NCI-H2081 (cell line): ENCODE data around the gene NUDT4.
"Not testable (repeated sequence)": the region's sequence is repeated elsewhere in the genome, so short reads cannot be mapped to it uniquely, and the experiment has no call there.

Experiments used
- DNase-seq, 2 experiments: peaks; one replicate each; lab custom pipeline; 2025; lab: John Stamatoyannopoulos, UW

The NUDT4 gene

DNA sequence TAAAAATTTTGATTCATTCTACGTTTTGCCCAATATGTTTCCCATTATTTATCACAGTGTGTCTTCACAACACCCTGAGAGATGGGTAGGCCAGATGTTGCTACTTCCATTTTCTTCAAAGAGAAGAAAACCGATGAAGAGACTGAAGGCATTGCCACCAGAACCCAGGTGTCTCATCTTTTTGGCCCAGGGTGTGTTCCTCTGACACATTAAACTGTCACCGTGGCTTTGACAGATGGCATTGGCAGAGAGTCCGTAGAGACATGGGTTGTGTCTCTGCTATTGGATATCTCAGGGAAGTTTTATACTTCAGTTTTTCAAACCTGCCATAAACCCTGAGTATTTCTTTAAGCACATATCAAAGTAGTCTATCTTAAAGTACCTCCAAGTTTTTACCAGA lies 11.3 kb upstream of the NUDT4 start:
- DNase-seq: no peak

DNA sequence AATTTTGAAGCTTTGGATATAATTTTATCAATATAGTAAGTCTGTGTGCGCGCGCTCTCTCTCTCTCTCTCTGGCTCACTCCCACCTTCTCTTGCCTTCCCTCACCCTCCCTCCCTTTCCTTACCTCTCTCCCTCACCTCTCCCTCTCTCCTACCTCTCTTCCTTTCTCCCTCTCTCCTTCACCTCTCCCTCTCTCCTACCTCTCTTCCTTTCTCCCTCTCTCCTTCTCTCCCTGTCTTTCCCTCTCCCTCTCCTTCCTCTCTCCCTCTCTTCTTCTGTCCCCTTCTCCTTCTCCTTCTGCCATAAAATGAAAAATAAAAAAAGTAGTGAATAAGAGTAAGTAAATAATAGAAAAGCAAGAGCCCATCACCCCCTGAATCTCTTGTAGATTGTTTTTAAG lies 9.0 kb upstream of the NUDT4 start:
- DNase-seq: no peak

DNA sequence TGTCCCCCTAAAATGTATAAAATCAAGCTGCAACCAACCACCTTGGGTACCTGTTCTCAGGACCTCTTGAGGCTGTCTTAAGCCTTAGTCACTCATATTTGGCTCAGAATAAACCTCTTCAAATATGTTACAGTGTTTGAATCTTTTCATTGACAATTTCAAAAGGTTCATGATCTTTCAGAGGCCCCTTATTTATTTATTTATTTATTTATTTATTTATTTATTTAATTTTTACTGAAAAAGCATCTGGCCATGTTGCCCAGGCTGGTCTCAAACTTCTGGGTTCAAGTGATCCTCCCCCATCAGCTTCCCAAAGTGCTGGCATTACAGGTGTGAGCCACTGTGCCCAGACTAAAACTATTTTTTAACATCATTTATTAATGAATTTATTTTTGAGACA lies 8.2 kb upstream of the NUDT4 start:
- DNase-seq: no peak

DNA sequence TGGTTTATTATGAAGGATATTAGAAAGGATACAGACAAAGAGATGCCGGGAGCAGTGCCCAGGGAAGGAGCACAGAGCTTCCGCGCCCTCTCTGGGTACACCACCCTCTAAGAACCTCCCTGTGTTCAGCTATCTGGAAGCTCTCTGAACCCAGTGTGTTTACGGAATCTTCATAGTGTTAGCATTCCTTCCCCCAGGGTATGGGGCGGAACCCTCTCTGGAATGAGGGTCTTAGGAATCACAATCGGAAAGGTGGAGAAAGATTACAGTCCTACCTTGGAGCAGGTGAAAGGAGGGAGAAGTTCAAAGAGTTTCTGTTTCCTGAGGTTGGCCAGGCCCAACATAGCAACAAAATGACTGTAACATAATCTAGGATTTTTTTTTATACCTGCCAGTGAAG lies 6.8 kb upstream of the NUDT4 start:
- no peak for DNase-seq

DNA sequence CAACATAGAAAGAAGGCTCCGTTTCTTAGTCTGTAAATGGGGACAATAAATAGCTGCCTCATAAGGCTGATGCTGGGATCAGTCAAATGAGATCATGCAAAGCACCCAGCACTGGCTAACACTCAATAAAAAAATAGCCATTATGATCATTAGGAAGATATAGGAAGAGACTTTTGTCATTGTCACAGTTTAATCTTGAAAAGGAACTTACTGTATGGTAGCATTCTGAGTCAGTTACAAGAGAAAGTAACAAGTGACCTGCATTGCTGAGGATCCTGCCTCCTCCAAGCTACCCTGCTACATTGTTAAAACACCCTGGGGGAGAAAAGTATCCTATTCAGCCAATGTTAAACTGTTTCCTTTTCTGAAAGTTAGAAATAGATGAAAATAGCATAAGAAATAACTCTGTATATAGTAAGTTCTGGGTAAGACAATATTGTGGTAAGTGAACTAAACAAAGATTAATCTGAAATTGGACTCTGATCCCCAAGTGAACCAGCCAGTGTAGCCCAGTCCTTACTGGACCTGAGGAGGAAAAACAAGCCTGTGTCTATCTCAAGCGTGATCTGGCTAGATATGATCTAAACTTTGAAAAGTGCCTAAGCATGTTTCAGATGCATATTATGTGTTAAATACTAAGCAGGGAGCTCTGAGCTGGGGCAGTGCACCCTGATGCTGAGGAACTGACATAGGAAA lies 3.6 kb upstream of the NUDT4 start:
- no peak for DNase-seq

DNA sequence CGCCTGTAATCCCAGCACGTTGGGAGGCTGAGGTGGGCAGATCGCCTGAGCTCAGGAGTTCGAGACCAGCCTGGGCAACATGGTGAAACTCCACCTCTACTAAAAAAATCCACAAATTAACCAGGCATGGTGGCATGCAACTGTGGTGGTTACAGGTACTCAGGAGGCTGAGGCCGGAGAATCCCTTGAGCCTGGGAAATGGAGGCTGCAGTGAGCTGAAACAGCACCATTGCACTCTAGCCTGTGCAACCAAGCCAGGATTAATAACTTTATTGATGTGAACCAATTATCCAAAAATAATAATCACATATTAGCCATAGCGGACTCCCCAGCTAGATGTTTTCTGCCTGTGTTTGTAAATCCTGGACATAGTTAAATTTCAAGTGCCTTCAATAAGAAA lies 1.8 kb upstream of the NUDT4 start:
- no peak for DNase-seq

DNA sequence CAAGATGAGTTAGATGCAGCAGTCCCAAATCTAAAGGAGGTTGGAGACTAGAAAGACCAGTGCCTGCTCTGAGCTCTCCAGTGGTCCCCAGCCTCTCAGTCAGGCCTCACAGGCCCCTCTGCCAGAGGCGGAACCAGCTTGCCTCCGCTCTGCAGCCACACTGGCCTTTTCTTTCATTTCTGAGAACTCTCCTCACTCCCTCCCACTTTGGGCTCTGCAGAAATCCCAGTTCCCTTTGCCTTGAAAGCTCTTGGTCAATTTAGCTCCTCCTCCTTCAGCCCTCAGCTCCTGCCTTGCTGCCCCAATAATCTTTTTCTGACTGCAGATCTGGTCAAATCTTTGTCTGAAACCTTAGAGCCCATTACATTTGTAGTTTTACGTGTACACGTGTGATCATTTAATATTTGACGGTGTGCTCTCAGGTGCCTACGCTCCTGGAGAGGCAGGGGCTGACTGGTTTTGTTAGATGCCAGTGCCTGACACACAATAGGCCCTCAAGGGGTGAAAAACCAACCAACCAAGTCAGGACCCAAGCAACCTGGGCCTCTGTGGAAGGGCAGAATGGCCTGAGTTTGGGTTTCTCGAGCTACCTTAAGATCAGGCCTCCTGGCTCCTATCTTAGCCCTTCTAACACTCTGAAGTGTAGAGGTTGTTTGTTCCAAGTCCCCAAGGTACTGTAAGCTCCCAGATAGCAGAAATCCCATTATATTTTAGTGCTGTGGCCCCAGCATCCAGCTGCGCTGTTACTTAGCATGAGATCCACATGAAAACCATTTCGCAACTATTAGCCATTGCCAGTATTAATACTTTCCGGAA lies 1.1 kb upstream of the NUDT4 start:
- DNase-seq: no peak

DNA sequence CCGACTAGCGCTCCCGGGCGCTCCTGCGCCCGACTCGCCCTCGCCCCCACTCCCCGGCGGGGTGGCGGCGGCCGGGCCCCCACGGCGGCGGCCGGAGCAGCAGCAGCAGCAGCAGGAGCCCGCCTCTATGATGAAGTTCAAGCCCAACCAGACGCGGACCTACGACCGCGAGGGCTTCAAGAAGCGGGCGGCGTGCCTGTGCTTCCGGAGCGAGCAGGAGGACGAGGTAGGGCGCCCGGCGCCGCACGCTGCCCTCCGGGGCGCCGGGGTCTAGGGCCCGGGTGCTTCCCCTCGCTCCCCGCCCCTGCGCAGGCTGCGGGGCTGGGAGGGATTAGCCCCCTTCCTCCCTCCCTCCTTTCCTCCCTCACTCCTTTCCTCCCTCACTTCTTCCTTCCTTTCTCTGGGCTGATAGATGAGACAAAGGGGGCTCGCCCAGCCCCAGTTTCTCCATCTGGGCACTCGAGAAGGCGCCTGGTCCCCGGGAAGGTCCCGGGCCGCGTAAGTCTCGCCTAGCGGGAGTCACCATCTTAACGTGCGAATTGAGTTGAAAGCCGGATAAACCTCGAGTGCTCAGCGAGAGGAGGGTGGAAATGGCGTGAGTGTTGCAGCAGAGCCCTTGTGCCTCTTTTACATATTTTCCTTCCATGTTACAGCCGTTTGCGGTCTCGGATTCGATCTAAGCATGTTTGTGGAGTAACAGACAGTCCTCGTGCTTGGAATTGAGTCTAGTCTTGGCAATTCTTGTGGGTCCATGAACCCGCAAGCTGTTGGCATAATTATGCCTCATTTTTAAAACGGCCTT lies 672 bp downstream of the NUDT4 start:
- peak; percentile 6 to 57 for DNase-seq

DNA sequence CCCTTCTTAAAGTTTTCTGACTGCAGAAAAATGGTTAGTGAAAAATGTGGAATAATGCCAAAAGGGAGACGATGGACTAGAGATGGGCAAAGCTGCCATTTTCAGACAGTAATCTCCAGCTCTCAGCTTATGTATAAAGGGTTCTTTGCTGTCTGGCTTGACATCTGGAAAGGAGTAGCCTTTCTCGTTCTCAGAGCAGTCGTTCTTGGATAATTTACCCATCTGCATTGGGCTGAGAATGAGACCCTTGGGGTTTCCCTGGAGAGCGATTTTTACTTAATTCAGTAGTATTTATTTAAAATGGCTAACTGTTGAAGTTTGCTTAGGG lies 1.2 kb downstream of the NUDT4 start:
- peak in 1 of 2 experiments; percentile 51 for DNase-seq

DNA sequence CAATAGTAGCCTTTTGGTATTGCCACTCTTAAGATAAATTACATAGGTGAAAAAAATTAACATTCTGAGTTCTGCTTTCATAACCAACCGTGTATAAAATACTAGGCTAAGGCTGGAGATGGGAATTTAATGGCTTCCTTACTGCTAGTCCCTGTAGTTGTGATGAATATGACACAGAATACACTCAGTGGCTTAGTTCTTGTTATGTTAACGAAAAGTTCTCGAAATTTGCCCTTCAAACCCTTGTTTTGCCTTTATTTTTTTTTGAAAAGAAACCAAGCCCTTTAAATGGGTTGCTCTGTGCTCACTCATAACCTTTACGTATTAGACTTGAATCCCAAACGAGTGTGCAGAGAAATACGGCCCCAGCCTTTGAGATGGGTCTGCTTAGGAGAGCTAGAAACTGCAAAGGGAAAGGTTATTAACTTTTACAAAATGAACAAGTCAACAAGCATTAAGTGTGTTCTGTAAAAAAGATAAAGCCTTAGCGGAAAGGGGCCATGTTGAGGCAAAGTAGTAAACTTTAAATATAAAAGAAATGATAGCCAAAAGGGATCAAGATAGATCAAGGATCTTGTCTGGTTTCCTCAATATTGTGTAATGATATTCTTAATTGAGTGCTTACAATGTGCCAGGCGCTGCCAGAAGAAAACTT lies 1.7 kb downstream of the NUDT4 start:
- no peak for DNase-seq

DNA sequence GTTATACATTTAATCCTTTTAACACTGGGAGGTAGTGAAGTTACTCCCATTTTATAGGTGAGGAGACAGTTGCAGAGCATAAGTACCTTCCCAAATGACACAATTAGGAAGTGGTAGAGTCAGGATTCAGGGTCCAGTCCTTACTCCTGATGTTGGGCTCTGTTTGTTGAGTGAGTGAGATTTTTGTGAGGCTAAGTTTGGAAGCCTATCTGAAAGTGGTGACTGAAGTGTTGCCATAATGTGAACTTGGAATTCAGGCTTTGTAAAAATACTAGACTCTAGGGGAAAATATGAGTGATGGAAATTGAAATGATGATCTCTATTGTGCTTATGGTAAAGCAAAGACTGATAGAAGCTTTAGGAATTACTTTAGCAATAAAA lies 2.2 kb downstream of the NUDT4 start:
- no peak for DNase-seq

DNA sequence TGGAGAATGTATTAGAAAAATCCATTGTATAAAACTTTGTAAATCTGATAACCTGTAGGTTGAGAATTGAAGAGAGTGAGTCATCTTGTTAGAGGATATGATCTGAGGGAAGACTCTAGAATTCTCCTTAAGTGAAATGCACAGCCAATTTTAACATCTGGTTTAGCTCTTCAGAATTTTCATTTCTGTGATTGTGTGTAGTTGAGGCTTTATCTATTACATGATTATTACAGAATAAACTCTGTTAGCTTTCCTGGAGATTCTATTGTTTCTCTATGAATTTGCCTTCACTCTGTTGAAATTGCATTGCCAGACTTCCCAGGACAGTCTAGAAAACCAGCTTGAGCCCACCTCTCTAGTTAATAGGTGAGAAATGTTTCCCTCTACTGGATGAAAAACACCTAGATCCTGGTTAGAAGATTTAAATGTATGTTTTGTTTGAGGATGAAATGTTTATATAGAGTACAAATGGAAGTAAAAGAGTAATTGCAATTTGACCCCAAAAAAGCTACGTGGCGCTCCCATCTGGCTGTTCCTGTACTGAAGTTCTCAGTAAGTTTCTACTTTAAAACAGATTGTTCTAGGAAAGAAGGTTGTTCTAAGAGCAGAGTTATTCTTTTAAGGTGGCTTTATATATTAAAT lies 2.9 kb downstream of the NUDT4 start:
- peak in 1 of 2 experiments; percentile 61 for DNase-seq

DNA sequence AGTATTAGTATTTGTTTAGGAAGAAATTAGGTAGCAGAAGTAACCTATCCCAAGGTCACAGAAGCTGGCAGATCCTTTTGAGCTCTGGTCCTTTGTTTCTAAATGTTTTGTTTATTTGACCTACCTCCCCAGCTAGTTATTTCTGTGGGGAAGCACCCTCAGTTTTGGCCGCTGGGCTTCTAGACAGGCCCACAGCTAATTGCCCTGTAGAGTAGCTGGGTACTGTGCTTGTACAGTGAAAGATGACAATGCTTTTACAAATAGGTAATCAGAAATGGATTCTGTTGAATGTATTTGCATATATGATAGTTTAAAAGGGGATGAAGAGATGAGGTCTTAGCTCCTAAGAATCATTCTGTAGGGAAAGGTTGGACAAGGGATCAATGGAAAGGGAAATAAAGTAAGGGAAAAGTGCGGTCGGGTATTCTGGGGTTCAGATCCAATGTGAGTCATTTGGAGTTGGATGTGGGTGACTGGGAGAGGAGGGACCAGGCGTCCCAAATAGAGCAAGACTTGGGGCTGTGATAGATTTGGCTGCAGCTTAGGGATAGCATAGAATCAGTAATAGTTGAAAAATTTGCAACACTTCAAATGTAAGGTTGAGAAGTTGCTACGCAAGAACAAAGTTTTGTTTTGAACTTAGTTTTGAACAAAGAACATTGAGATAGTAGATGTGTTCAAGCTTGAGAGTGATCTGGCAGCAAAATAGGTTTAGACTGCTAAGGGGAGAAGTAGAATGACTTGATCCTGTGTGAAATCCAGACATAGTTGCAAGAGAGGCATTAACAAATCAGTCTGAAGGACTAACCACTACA lies 3.6 kb downstream of the NUDT4 start:
- DNase-seq: peak in 1 of 2 experiments; percentile 22

DNA sequence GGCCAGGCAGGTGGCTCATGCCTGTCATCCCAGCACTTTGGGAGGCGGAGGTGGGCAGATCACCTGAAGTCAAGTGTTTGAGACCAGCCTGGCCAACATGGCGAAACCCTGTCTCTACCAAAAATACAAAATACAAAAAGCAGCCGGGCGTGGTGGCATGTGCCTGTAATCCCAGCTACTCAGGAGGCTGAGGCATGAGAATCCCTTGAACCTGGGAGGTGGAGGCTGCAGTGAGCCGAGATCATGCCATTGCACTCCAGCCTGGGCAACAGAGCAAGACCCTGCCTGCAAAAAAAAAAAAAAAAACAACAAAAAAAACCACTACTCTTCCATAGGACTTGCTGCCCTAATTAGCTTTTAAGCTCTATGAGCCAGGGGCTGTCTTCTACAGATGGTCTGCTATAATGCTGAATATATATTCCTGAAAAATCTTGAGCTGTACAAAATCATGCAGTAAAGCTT lies 4.3 kb downstream of the NUDT4 start:
- DNase-seq: not testable (repeated sequence)

DNA sequence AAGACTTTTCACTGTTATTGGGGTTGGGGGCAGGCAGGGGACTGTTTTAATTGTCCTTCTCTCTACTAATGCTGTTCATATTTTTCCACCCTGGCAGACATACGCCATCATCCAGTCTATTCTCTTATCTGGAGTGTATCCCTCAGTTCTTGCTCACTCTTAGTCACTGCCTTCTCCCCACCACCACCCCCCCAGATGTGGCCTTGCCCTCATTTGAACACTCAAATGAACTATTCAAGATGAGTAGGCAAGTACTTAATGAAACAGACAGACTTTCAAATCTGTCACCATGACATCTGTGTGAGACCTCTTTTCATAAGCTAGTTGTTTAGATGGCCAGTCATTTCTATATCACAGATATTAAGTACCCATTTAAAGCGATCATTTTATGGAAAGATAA lies 10.1 kb downstream of the NUDT4 start:
- DNase-seq: no peak

DNA sequence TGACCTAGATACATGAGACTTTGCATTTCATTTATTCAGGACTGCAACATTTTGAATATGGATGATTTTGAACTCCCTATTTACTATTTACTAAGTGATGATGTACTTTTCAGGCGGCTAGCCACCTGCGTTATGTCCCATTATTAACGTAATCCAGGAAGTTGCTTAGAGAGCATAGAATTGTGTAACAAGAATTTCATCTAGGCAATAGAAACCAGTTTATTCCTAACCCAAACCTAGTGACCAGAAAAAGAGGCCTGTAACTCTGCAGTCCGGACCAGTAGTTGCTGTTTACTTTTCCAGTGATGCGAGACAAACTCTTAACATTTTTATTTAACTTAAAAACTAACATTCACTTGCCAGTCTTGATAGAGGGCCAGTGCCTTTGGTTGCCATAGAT lies 12.3 kb downstream of the NUDT4 start:
- DNase-seq: no peak

DNA sequence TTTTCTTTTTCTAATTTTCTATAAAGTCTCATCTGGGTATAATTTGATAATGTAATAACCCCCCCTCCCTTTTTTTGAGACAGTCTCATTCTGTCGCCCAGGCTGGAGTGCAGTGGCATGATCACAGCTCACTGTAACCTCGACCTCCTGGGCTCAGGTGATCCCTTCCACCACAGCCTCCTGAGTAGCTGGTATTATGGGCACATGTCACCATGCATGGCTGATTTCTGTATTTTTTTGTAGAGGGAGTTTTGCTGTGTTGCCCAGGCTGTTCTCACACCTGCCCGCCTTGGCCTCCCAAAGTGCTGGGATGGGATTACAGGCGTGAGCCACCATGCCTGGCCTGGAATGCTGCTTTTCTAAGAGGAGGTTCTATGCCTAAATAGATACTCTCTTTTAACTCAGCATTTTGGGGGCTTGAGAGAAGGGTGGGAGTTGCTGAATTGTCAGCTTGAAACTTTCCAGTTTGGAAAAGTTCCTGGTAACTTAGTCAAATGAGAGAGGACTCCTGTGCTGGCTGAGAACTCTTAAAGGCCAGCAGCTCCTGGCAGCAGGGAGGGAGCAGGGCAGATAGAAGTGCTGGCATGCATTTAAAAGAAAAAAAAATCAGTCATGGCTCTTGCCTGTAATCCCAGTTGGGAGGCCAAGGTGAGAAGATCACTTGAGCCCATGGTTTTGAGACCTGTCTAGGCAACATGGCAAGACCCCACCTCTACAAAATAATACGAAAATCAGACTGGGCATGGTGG lies 13.0 kb downstream of the NUDT4 start:
- no peak for DNase-seq

DNA sequence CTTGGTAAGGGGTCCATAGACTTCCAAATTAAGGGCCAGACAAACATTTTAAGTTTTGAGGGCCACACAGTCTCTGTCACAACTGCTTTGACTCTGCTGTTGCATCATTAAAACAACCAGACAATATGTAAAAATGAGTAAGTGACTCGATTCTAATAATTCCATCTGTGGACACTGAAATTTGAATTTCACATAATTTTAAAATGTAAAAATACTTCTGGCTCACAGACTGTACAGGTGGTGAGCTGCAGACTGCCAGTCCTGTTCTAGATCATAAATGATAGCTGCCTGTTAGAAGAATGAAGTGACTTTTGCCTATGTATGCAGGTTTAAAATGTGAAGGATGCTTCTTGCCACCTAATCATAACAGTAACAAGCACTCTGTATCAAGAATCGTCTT lies 15.7 kb downstream of the NUDT4 start:
- no peak for DNase-seq

DNA sequence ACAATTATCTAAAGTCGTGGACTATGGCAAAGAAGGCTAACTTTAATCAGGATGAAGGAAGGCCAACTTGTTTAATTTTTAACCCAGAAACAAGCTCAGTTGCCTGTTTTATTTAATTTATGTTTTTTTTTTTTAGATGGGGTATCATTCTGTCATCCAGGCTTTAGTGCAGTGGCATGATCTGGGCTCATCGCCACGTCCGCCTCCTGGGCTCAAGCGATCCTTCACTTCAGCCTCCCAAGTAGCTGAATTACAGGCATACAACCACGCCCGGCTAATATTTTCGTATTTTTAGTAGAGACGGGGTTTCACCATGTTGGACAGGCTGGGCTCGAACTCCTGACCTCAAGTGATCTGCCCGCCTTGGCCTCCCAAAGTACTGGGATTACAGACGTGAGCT lies 19.7 kb downstream of the NUDT4 start:
- no peak for DNase-seq

DNA sequence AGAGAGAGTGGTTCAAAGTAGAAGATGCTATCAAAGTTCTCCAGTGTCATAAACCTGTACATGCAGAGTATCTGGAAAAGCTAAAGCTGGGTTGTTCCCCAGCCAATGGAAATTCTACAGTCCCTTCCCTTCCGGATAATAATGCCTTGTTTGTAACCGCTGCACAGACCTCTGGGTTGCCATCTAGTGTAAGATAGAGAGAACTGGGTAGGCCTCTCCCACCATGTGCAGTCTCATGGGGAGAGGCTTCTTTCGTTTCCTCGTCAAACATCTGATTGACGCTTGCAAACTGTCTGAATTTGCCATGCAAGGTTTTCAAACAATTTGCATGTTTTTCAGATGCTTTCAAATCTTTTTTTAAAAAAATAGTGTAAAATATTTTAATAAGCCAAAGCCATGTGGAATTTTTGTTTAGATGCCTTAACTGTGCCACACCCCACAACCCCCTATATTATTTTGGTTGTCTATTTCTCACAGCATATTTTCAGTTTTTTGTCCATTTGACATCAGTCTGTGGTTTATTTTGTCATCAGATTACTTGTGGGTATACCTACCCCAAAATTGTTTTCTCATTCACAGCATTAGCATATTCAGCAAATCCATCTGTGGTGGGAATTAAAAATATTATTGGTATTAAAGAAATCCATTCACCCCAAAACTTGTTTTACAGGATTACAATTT lies 21.6 kb downstream of the NUDT4 start:
- not testable (repeated sequence) for DNase-seq
